NCI-H446 treated with DMSO at 0.1 percent for 48 hours (cell line): ENCODE results near the gene ZNF608.
A peak's percentile ranks its signal among the peaks of the same experiment; 100 is the strongest.

ENCODE experiments used
- DNase-seq: peaks from one replicate; lab custom pipeline; 2025; lab: John Stamatoyannopoulos, UW

The ZNF608 gene

GRCh38 chr5:124736805-124737188 lies 9.6 kb downstream of the ZNF608 start:
- DNase-seq = no peak

- DNase-seq = no peak
Measured at GRCh38 chr5:124736082-124736804, 10.2 kb downstream of the ZNF608 start.

- DNase-seq = peak; percentile 87
Measured at GRCh38 chr5:124735169-124735858, 11.1 kb downstream of the ZNF608 start.

- no peak for DNase-seq
Measured at GRCh38 chr5:124734574-124735168, 11.8 kb downstream of the ZNF608 start.

- no peak for DNase-seq
Measured at GRCh38 chr5:124733329-124733650, 13.1 kb downstream of the ZNF608 start.

- DNase-seq = no peak
Measured at GRCh38 chr5:124732428-124733328, 13.8 kb downstream of the ZNF608 start.

- DNase-seq = no peak
Measured at GRCh38 chr5:124730381-124730780, 16.1 kb downstream of the ZNF608 start.

GRCh38 chr5:124729720-124730359 lies 16.6 kb downstream of the ZNF608 start:
- no peak for DNase-seq

- no peak for DNase-seq
Measured at GRCh38 chr5:124728968-124729332, 17.5 kb downstream of the ZNF608 start.

GRCh38 chr5:124728331-124728967 lies 18.0 kb downstream of the ZNF608 start:
- DNase-seq = no peak

- DNase-seq = no peak
Measured at GRCh38 chr5:124726631-124727362, 19.6 kb downstream of the ZNF608 start.

GRCh38 chr5:124725622-124726258 lies 20.7 kb downstream of the ZNF608 start:
- DNase-seq = no peak

- DNase-seq = no peak
Measured at GRCh38 chr5:124725040-124725434, 21.4 kb downstream of the ZNF608 start.

- DNase-seq = no peak
Measured at GRCh38 chr5:124724357-124725039, 21.9 kb downstream of the ZNF608 start.

GRCh38 chr5:124721229-124721735 lies 25.2 kb downstream of the ZNF608 start:
- no peak for DNase-seq

GRCh38 chr5:124720593-124720992 lies 25.8 kb downstream of the ZNF608 start:
- DNase-seq = no peak

- no peak for DNase-seq
Measured at GRCh38 chr5:124719113-124719967, 27.1 kb downstream of the ZNF608 start.

GRCh38 chr5:124718380-124718789 lies 28.1 kb downstream of the ZNF608 start:
- DNase-seq = peak; percentile 95
